H1 (cell line): ENCODE measurements around the gene JAG2. TPM values are rescaled to one million over a fixed set of nuclear protein-coding genes. Genes with fewer than 3 reads are reported as not detected.

Experiments used
- CTCF ChIA-PET: fragments of 300-600 bp; sonication (Branson Sonifier 250); formaldehyde crosslinking; loops from one replicate; lab custom pipeline; 2021; ENCODE audit not compliant: partially characterized antibody; lab: Charles Lee
- POLR2A ChIA-PET: fragments of 300-600 bp; sonication (Branson Sonifier 250); formaldehyde crosslinking; loops from one replicate; lab custom pipeline; 2021; ENCODE audit warnings: inconsistent platforms; ENCODE audit not compliant: partially characterized antibody; lab: Charles Lee
- DNase-seq, 2 experiments: peaks; one replicate each; pipeline versions ENCODE4 v3.0.0 to v3.0.0-alpha.2; 2010 to 2022; ENCODE audit warnings: low spot score in 2 of 2, low read depth in 1 of 2, mixed read lengths in 1 of 2
- FAIRE-seq: peaks from 2 replicates; lab custom pipeline; 2011; peaks lifted over from hg19 to GRCh38; lab: Jason Lieb, UNC
- H2AFZ ChIP-seq: 2 replicates; pipeline ENCODE4 v1.8.1; 2012; ENCODE audit warnings: low read length, inconsistent platforms
- H2AK5ac ChIP-seq: 2 replicates; pipeline ENCODE4 v1.6.1; 2013; ENCODE audit warnings: low read depth, low read length
- H2BK120ac ChIP-seq: replicated peaks from 2 replicates; pipeline ENCODE3; 2013; ENCODE audit warnings: low read depth, low read length, inconsistent platforms
- H2BK12ac ChIP-seq: 2 replicates; pipeline ENCODE4 v1.6.1; 2013; ENCODE audit warnings: low read depth, low read length
- H2BK15ac ChIP-seq: 2 replicates; pipeline ENCODE4 v1.6.1; 2013; ENCODE audit warnings: low read length
- H2BK20ac ChIP-seq: 2 replicates; pipeline ENCODE4 v1.6.1; 2013; ENCODE audit warnings: low read length
- H2BK5ac ChIP-seq: 2 replicates; pipeline ENCODE4 v1.6.1; 2013; ENCODE audit warnings: low read depth, low read length
- H3K14ac ChIP-seq: 2 replicates; pipeline ENCODE4 v1.6.1; 2013; ENCODE audit warnings: inconsistent platforms; ENCODE audit not compliant: insufficient read length
- H3K18ac ChIP-seq: 2 replicates; pipeline ENCODE4 v1.6.1; 2013; ENCODE audit warnings: low read length; ENCODE audit errors: extremely low read depth
- H3K23ac ChIP-seq: 2 replicates; pipeline ENCODE4 v1.6.1; 2013; ENCODE audit warnings: inconsistent platforms; ENCODE audit not compliant: insufficient read length
- H3K23me2 ChIP-seq: 2 replicates; pipeline ENCODE4 v1.6.1; 2013; ENCODE audit warnings: low read depth, low read length
- H3K27ac ChIP-seq: 2 replicates; pipeline ENCODE4 v1.6.1; 2011; ENCODE audit warnings: low read depth, low read length, inconsistent platforms
- H3K27me3 ChIP-seq, 4 experiments: replicated peaks in 1 of 4; 1 replicate in 1 of 4; 2 replicates in 3 of 4; pipeline versions ENCODE4 v1.6.1 to v1.8.1; 2011 to 2013; ENCODE audit warnings: low read length in 3 of 4, mild to moderate bottlenecking in 3 of 4, inconsistent platforms in 2 of 4, mixed read lengths in 2 of 4, moderate library complexity in 1 of 4; ENCODE audit not compliant: control insufficient read depth in 3 of 4, insufficient read depth in 3 of 4; ENCODE audit errors: extremely low read depth in 1 of 4
- H3K36me3 ChIP-seq, 4 experiments: 2 replicates each; pipeline versions ENCODE4 v1.6.1 to v1.8.1; 2011 to 2013; ENCODE audit warnings: mild to moderate bottlenecking in 4 of 4, low read length in 3 of 4, moderate library complexity in 2 of 4, control low read depth in 1 of 4, inconsistent platforms in 1 of 4; ENCODE audit not compliant: insufficient read depth in 4 of 4, control insufficient read depth in 2 of 4
- H3K4ac ChIP-seq: replicated peaks from 2 replicates; pipeline ENCODE3; 2013; ENCODE audit warnings: low read length, low read depth, mixed read lengths, inconsistent platforms; ENCODE audit not compliant: insufficient read length
- H3K4me1 ChIP-seq, 4 experiments: replicated peaks in 1 of 4; 1 replicate in 1 of 4; 2 replicates in 3 of 4; pipeline versions ENCODE4 v1.6.1 to v1.8.1; 2011 to 2013; ENCODE audit warnings: low read length in 3 of 4, inconsistent platforms in 2 of 4, mixed read lengths in 1 of 4; ENCODE audit not compliant: insufficient read depth in 4 of 4, control insufficient read depth in 3 of 4
- H3K4me2 ChIP-seq, 2 experiments: 2 replicates each; pipeline versions ENCODE4 v1.6.1 to v1.8.1; 2011 to 2013; ENCODE audit warnings: low read depth in 2 of 2, low read length in 2 of 2, control low read depth in 1 of 2, inconsistent platforms in 1 of 2, mild to moderate bottlenecking in 1 of 2; ENCODE audit not compliant: insufficient read depth in 1 of 2
- H3K4me3 ChIP-seq, 4 experiments: fragments of 200-600, 300-600 bp in 1 of 4; sonication (generic), shearing (Covaris generic), sonication (Bioruptor Twin) in 1 of 4; 2 replicates each; pipeline versions ENCODE4 v1.5.1 to v1.8.1; 2011 to 2016; ENCODE audit warnings: low read length in 4 of 4, low read depth in 3 of 4, control low read depth in 2 of 4, inconsistent platforms in 2 of 4, mild to moderate bottlenecking in 2 of 4, mixed read lengths in 1 of 4, moderate library complexity in 1 of 4; ENCODE audit not compliant: insufficient read depth in 2 of 4; ENCODE audit errors: extremely low read depth in 1 of 4
- H3K56ac ChIP-seq: replicated peaks from 2 replicates; pipeline ENCODE3; 2013; ENCODE audit warnings: low read depth, mild to moderate bottlenecking, mixed read lengths, low read length, inconsistent platforms; ENCODE audit not compliant: insufficient read length
- H3K79me1 ChIP-seq: 2 replicates; pipeline ENCODE4 v1.6.1; 2013; ENCODE audit warnings: low read depth, low read length, control low read depth
- H3K79me2 ChIP-seq, 2 experiments: 2 replicates each; pipeline versions ENCODE4 v1.6.1 to v1.8.1; 2012 to 2013; ENCODE audit warnings: low read length in 2 of 2, mild to moderate bottlenecking in 2 of 2, inconsistent platforms in 1 of 2; ENCODE audit not compliant: insufficient read depth in 2 of 2, control insufficient read depth in 1 of 2
- H3K9ac ChIP-seq, 4 experiments: replicated peaks in 1 of 4; 1 replicate in 1 of 4; 2 replicates in 3 of 4; pipeline versions ENCODE4 v1.6.1 to v1.8.1; 2011 to 2013; ENCODE audit warnings: low read depth in 3 of 4, low read length in 3 of 4, control low read depth in 2 of 4, mild to moderate bottlenecking in 2 of 4, moderate library complexity in 2 of 4, inconsistent platforms in 1 of 4; ENCODE audit errors: extremely low read depth in 1 of 4
- H3K9me3 ChIP-seq, 2 experiments: 2 replicates each; pipeline versions ENCODE4 v1.6.1 to v1.8.1; 2012 to 2013; ENCODE audit warnings: mild to moderate bottlenecking in 2 of 2, moderate library complexity in 2 of 2, control low read depth in 1 of 2, inconsistent platforms in 1 of 2, low read depth in 1 of 2, low read length in 1 of 2, mixed read lengths in 1 of 2; ENCODE audit not compliant: insufficient read depth in 2 of 2
- H4K20me1 ChIP-seq, 2 experiments: replicated peaks in 1 of 2; 2 replicates each; pipeline versions ENCODE3 to v1.8.1; 2011 to 2013; ENCODE audit warnings: inconsistent platforms in 2 of 2, low read length in 2 of 2, mild to moderate bottlenecking in 1 of 2; ENCODE audit not compliant: insufficient read depth in 2 of 2, control insufficient read depth in 1 of 2
- H4K5ac ChIP-seq: 2 replicates; pipeline ENCODE4 v1.6.1; 2013; ENCODE audit warnings: low read length, low read depth, mixed read lengths, inconsistent platforms; ENCODE audit not compliant: insufficient read length
- H4K8ac ChIP-seq: 2 replicates; pipeline ENCODE4 v1.8.0; 2013; ENCODE audit warnings: mild to moderate bottlenecking, moderate library complexity, low read length, inconsistent platforms; ENCODE audit not compliant: insufficient read depth; ENCODE audit errors: extremely low read depth
- H4K91ac ChIP-seq: replicated peaks from 2 replicates; pipeline ENCODE3; 2013; ENCODE audit warnings: low read length, mixed read lengths, inconsistent platforms; ENCODE audit not compliant: insufficient read length
- ASH2L ChIP-seq: fragments of 200-600, 300-600 bp; sonication (generic); IDR thresholded peaks from one replicate; pipeline ENCODE4 v1.7.1; 2017; ENCODE audit warnings: low read length
- CBX5 ChIP-seq: fragments of 300-800, 300-1000 bp; sonication (generic); IDR thresholded peaks from 2 replicates; pipeline ENCODE4 v1.7.1; 2016; ENCODE audit warnings: antibody characterized with exemption, low read length, low read depth
- MAFK ChIP-seq: IDR thresholded peaks from 2 replicates; pipeline ENCODE4 v1.6.1; 2012; ENCODE audit warnings: low read depth, mild to moderate bottlenecking, improper control_type of control experiment, low read length
- POU5F1 ChIP-seq: IDR thresholded peaks from 2 replicates; pipeline ENCODE4 v1.6.1; 2011; ENCODE audit warnings: low read depth, mild to moderate bottlenecking, low read length, moderate library complexity
- RAD21 ChIP-seq, 2 experiments: IDR thresholded peaks in 1 of 2; conservative IDR thresholded peaks in 1 of 2; 2 replicates each; pipeline ENCODE4 v1.6.1; 2011; ENCODE audit warnings: low read depth in 2 of 2, low read length in 2 of 2, improper control_type of control experiment in 1 of 2, inconsistent platforms in 1 of 2, mild to moderate bottlenecking in 1 of 2, moderate library complexity in 1 of 2
- RFX5 ChIP-seq: IDR thresholded peaks from 2 replicates; pipeline ENCODE4 v1.6.1; 2011; ENCODE audit warnings: low read depth, low read length, improper control_type of control experiment, borderline replicate concordance
- RNF2 ChIP-seq: fragments of 200-900, 300-1000 bp; sonication (generic); IDR thresholded peaks from 2 replicates; pipeline ENCODE4 v1.7.1; 2016; ENCODE audit warnings: borderline replicate concordance, low read depth, mild to moderate bottlenecking, antibody characterized with exemption, low read length; ENCODE audit not compliant: poor library complexity, severe bottlenecking; ENCODE audit errors: missing control alignments
- SAP30 ChIP-seq: fragments of 300-600 bp; sonication (generic); IDR thresholded peaks from 2 replicates; pipeline ENCODE4 v1.7.1; 2012; ENCODE audit warnings: low read length, moderate library complexity, mild to moderate bottlenecking, inconsistent platforms; ENCODE audit not compliant: insufficient read depth, insufficient replicate concordance
- SP1 ChIP-seq: IDR thresholded peaks from 2 replicates; pipeline ENCODE4 v1.6.1; 2011; ENCODE audit warnings: low read depth, low read length
- SP2 ChIP-seq: IDR thresholded peaks from 2 replicates; pipeline ENCODE4 v1.6.1; 2012; ENCODE audit warnings: mild to moderate bottlenecking, low read length, inconsistent platforms
- ZNF274 ChIP-seq: IDR thresholded peaks from 2 replicates; pipeline ENCODE4 v1.7.0; 2012; ENCODE audit warnings: low read length, borderline replicate concordance; ENCODE audit errors: extremely low read depth
- WGBS, 2 experiments: shearing (Covaris generic) in 1 of 2; methylation state at CpG; one replicate each; pipeline versions ENCODE4 v1.1.6 to v1.1.7; 2013 to 2015; ENCODE audit warnings: low lambda C conversion rate in 2 of 2, mixed read lengths in 2 of 2, inconsistent platforms in 1 of 2, low coverage in 1 of 2, missing lambda C conversion rate in 1 of 2; ENCODE audit not compliant: insufficient replicate concordance in 2 of 2, insufficient coverage in 1 of 2, insufficient read length in 1 of 2; ENCODE audit errors: extremely low coverage in 1 of 2, missing lambda C conversion rate in 1 of 2; 5-methylcytosine and 5-hydroxymethylcytosine counted together
- polyA plus RNA-seq, 7 experiments: library from polyadenylated mRNA; depleted of rRNA in 3 of 7; stranded (reverse) in 5 of 7; unstranded in 2 of 7; fragments of >200 nt in 5 of 7; fragments of 200-250 nt in 2 of 7; gene quantifications; 1 replicate in 5 of 7; 2 replicates in 1 of 7; 4 replicates in 1 of 7; pipeline versions ENCODE4 v1.2.1 to v1.2.3, GENCODE V29; 2011 to 2013; ENCODE audit warnings: missing spikeins in 2 of 7, mixed read lengths in 2 of 7
- total RNA-seq: library from RNA; stranded (reverse); fragmentation: NEBNext Ultra II Directional; extraction: Animal tissue kit (Norgen Biotek cat#: 25700); gene quantifications from 2 replicates; pipeline ENCODE4 v1.2.1, GENCODE V29; 2021
- TF ChIP-seq, protein P1 (sequence below): IDR thresholded peaks from 2 replicates; pipeline ENCODE4 v1.6.1; 2011; ENCODE audit warnings: low read length, improper control_type of control experiment

The JAG2 gene
- total and polyA plus RNA-seq, 2 of the 8 experiments (the other 6 are each of a cell fraction or from before 2014, with no cell fraction given), result 2.8 to 6.2 TPM

DNA sequence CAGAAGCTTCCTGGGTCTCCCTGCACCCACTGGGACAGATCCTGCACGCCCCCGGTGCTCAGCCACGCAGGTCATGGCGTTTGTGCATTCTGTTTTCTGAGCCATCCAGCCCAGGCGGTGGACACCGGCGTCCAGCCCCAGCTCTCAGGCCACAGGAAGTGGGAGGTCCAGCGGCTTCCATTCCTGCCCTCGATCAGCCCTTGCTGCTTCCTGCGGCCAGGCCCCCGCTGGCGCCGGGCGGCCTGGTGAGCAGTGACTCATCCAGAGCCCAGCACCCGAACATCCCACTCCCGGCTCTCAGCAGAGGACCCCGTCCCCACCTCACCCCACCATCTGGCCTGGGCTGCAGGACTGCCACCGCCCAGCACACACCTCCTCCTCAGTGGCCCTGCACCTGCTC lies 30.5 kb upstream of the JAG2 start:
- H2AK5ac ChIP-seq, result peak overlapping the region; percentile 53; the same call in 1 of the 2 replicates
- 80% methylated on average over 18 of the region's 18 CpGs; no CpG with 5 or more reads in 1 of the 2 experiments for WGBS, 2 experiments
- H3K27me3 ChIP-seq, result peaks cover 0 to 33% (median 19%) of the 10 kb centered on the region in 4 experiments; a peak in 5 of 7 replicates
- H2BK15ac ChIP-seq, result 0 out of 2 replicates have a peak overlapping the region, but pooled peaks have one; percentile 88
- H3K4me1 ChIP-seq, result peaks cover 0 to 21% (median 12%) of the 10 kb centered on the region in 4 experiments; a peak in 5 of 7 replicates
- H2BK20ac ChIP-seq, result no peak overlapping the region
- H4K8ac ChIP-seq, result no peak overlapping the region
- peak overlapping the region; percentile 44; the same call in 1 of the 2 replicates for H2BK5ac ChIP-seq
- no peak overlapping the region for H4K5ac ChIP-seq
- POLR2A ChIA-PET, result interaction anchor here (1.1 kb wide), 1 partner anchor 49 kb away, joined by 3 read pairs; the partner anchor contains the start of gene BTBD6
- H3K56ac ChIP-seq, result no peak overlapping the region
- no peak overlapping the region for H2BK120ac ChIP-seq
- H3K4me3 ChIP-seq, result no peak overlapping the region
- H2BK12ac ChIP-seq, result peak overlapping the region; percentile 68; the same call in 1 of the 2 replicates
- no peak overlapping the region for H2AFZ ChIP-seq
- no peaks in the 10 kb centered on the region for H3K79me2 ChIP-seq
- FAIRE-seq (no peak), DNase-seq (no peak)
- no peak overlapping the region for H3K14ac ChIP-seq
- no peaks in the 10 kb centered on the region for H3K79me1 ChIP-seq
- peaks cover 0 to 4% of the 10 kb centered on the region in 2 experiments for H4K20me1 ChIP-seq
- H3K4ac ChIP-seq, result no peak overlapping the region
- no peak overlapping the region; the same call in 1 of the 2 replicates for H3K18ac ChIP-seq
- no peak overlapping the region for H3K4me2 ChIP-seq
- no peak overlapping the region for H3K23ac ChIP-seq
- no peak overlapping the region for H4K91ac ChIP-seq
- no peaks in the 10 kb centered on the region for H3K9me3 ChIP-seq
- CTCF ChIA-PET, result interaction anchor here (0.9 to 6.2 kb wide), 10 partner anchors 10 to 281 kb away, joined by 3 to 36 read pairs (median 3); no protein-coding TSS in a partner anchor
- no peaks in the 10 kb centered on the region for H3K36me3 ChIP-seq
- H3K27ac ChIP-seq, result no peak overlapping the region
- H3K23me2 ChIP-seq, result peaks cover 4% of the 10 kb centered on the region; the same call in 1 of the 2 replicates
- no peak overlapping the region for H3K9ac ChIP-seq
- no peak for TF ChIP-seq POU5F1
- no peak for TF ChIP-seq ZNF274
- TF ChIP-seq MAFK, result no peak
- no peak for TF ChIP-seq RNF2
- TF ChIP-seq SAP30, result no peak
- no peak for TF ChIP-seq SP2
- TF ChIP-seq SP1, result no peak
- no peak for TF ChIP-seq ASH2L
- no peak for TF ChIP-seq CBX5
- TF ChIP-seq, protein P1, sequence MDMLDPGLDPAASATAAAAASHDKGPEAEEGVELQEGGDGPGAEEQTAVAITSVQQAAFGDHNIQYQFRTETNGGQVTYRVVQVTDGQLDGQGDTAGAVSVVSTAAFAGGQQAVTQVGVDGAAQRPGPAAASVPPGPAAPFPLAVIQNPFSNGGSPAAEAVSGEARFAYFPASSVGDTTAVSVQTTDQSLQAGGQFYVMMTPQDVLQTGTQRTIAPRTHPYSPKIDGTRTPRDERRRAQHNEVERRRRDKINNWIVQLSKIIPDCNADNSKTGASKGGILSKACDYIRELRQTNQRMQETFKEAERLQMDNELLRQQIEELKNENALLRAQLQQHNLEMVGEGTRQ, result no peak
- no peak for TF ChIP-seq RFX5
- TF ChIP-seq RAD21 (IDR thresholded peaks at IDR 0.05 in 1 of 2, conservative IDR thresholded peaks at IDR 0.05 in 1 of 2; ENCODE audit: low read depth in 2 of 2, low read length in 2 of 2), result no peak
